ENCODE measurements around the gene SLC26A6.

SLC26A6 gene

GRCh38 chr3:48630833-48631232 is 4.4 kb downstream of the SLC26A6 start:
- DNase-seq: no peak

GRCh38 chr3:48630407-48630806 is 4.9 kb downstream of the SLC26A6 start:
- DNase-seq: no peak

GRCh38 chr3:48629894-48630293 is 5.4 kb downstream of the SLC26A6 start:
- no peak for DNase-seq

- DNase-seq: no peak
Observed at GRCh38 chr3:48628277-48629017, 6.8 kb downstream of the SLC26A6 start.

- DNase-seq: no peak
Observed at GRCh38 chr3:48625600-48625999, 9.7 kb downstream of the SLC26A6 start.

GRCh38 chr3:48624767-48625166 is 10.5 kb downstream of the SLC26A6 start:
- DNase-seq: no peak

- DNase-seq: no peak
Observed at GRCh38 chr3:48623851-48624547, 11.3 kb downstream of the SLC26A6 start.

- no peak for DNase-seq
Observed at GRCh38 chr3:48621461-48621869, 13.8 kb downstream of the SLC26A6 start, which contains the start of gene TMEM89. Gene TMEM89 (minus strand): TSS chr3:48621769. CDS start chr3:48621756, 13 bp downstream.

- DNase-seq: no peak
Observed at GRCh38 chr3:48619541-48620524, 15.4 kb downstream of the SLC26A6 start.

- peak; percentile 11 for DNase-seq
Observed at GRCh38 chr3:48617559-48617958, 17.7 kb downstream of the SLC26A6 start.

GRCh38 chr3:48614044-48614443 is 21.2 kb downstream of the SLC26A6 start:
- no peak for DNase-seq

GRCh38 chr3:48612309-48612708 is 23.0 kb downstream of the SLC26A6 start:
- no peak for DNase-seq

- peak; percentile 95 for DNase-seq
Observed at GRCh38 chr3:48609088-48610005, 25.9 kb downstream of the SLC26A6 start, which contains the start of gene UQCRC1. Gene UQCRC1 (minus strand): TSS chr3:48609646. CDS start chr3:48609620, 26 bp downstream.

GRCh38 chr3:48607519-48607918 is 27.7 kb downstream of the SLC26A6 start:
- no peak for DNase-seq

GRCh38 chr3:48601622-48601994 is 33.7 kb downstream of the SLC26A6 start:
- no peak for DNase-seq

GRCh38 chr3:48600711-48601621 is 34.3 kb downstream of the SLC26A6 start:
- no peak for DNase-seq

- DNase-seq: no peak
Observed at GRCh38 chr3:48599509-48600285, 35.6 kb downstream of the SLC26A6 start.

GRCh38 chr3:48599077-48599501 is 36.2 kb downstream of the SLC26A6 start:
- no peak for DNase-seq

- DNase-seq: no peak
Observed at GRCh38 chr3:48598323-48599076, 36.8 kb downstream of the SLC26A6 start.

Data from OCI-M1 (cell line).